Measurements from ENCODE around the gene PSEN2.

PSEN2 gene

GRCh38 chr1:226886122-226886901 is 15.9 kb downstream of the PSEN2 start:
- DNase-seq (ENCODE audit: low read depth), result no peak

- no peak for DNase-seq (ENCODE audit: low read depth)
These were observed 16.6 kb downstream of the PSEN2 start for GRCh38 chr1:226887006-226887405.

GRCh38 chr1:226888021-226888420 is 17.6 kb downstream of the PSEN2 start:
- DNase-seq (ENCODE audit: low read depth), result no peak

DNA sequence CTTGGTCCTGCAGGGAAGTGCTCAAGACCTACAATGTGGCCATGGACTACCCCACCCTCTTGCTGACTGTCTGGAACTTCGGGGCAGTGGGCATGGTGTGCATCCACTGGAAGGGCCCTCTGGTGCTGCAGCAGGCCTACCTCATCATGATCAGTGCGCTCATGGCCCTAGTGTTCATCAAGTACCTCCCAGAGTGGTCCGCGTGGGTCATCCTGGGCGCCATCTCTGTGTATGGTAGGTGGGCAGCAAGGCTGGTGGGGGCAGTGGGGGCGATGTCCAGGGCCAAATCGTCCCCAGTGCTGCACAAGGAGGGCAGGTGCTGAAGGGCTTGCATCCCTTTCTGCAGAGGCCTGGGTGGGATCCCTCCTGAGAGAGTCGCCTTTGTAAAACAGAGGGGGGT is 18.4 kb downstream of the PSEN2 start:
- no peak for DNase-seq (ENCODE audit: low read depth)

- no peak for DNase-seq (ENCODE audit: low read depth)
These were observed 19.4 kb downstream of the PSEN2 start for GRCh38 chr1:226889616-226890330.

DNA sequence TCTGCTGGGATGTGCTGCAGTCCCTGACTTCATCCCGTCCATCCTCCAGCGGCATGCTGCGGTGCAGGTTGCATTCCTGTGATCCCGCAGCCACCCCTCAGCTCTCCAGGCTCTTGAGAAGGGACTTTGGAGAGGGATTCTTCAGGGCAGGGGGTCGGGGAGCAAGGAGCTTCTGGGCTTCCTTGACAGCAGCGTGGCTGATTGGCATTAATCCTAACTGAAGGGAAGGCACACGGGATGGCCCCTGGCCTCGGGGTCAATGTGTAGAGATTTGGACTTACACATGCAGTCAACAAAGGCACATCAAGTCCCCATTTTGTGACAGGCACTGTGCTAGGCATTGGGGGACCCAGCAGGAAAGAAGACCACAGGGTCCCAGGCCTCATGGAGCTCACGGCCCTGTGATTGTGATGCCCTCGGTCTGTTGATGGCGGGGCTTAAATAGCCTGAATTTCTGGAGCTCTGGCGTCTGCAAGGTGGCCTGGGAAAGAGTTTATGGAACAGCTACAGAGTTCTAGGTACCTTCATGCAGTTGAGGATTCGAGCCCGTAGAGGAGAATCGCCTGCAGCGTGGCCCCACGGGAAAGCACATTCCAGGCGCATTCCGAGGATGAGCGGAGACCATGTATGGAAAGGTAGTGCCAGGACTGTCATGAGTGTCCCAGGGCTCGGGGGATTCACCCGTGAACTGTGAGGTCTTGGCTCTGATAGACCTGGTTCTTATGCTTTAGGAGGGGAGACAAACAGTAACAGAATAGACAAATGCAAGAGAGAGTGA is 20.1 kb downstream of the PSEN2 start:
- no peak for DNase-seq (ENCODE audit: low read depth)

DNA sequence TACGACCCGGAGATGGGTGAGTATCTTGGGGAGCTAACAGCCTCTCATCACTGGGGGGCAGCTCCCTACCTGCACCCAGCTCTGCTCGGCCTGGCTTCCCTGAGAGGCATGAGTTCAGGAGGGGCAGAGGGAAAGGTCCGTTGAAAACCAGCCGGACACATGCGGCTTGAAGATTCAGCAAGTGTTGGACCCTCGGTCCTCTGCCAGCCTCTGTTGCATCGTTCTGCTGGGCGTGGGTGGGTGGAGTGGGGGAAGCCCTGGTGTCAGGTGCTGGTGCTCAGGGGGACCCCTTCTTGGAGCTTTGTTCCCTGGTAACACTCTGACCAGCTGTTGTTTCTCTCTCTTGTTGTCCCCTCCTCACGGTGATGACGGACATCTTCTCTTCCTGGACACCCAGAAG is 20.9 kb downstream of the PSEN2 start:
- no peak for DNase-seq (ENCODE audit: low read depth)

GRCh38 chr1:226891846-226892523 is 21.6 kb downstream of the PSEN2 start:
- no peak for DNase-seq (ENCODE audit: low read depth)

GRCh38 chr1:226892524-226892875 is 22.1 kb downstream of the PSEN2 start:
- DNase-seq (ENCODE audit: low read depth), result no peak

DNA sequence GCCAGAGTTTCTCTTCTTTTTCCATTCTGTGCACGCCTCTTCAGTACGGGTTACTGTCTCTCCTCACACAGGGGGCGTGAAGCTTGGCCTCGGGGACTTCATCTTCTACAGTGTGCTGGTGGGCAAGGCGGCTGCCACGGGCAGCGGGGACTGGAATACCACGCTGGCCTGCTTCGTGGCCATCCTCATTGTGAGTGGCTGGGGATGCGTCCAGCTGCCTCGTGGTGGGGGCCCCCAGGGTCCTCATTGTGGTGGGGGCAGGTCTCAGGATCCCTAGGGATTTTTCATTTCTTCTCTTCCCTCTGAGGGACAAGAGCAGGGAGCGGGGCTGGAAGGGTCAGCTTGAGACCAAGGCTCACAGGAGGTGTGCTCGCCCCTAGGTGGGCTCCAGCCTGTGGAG is 23.5 kb downstream of the PSEN2 start:
- DNase-seq (ENCODE audit: low read depth), result no peak

DNA sequence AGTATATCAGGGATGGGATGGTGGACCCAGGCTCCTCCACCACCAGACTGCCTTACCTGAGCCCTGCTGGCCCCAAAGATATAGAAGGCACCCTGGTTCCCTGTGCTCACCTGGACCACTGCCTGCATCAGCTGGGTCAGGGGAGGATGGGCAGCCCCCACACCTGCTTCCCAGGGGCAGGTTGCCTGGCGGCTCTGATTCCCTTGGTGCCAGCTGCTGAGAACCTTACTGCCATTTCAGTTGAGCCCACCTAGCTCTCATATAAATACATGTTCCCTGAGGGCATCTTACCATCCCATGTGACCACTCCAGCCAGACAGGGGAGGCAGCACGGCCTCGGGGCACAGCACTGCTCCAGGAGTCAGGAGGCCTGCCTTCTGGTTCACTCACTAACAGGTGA is 24.4 kb downstream of the PSEN2 start:
- DNase-seq (ENCODE audit: low read depth), result no peak

DNA sequence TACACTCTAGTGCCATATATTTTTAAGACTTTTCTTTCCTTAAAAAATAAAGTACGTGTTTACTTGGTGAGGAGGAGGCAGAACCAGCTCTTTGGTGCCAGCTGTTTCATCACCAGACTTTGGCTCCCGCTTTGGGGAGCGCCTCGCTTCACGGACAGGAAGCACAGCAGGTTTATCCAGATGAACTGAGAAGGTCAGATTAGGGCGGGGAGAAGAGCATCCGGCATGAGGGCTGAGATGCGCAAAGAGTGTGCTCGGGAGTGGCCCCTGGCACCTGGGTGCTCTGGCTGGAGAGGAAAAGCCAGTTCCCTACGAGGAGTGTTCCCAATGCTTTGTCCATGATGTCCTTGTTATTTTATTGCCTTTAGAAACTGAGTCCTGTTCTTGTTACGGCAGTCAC is 25.2 kb downstream of the PSEN2 start:
- no peak for DNase-seq (ENCODE audit: low read depth)

GRCh38 chr1:226898246-226898645 is 27.8 kb downstream of the PSEN2 start:
- DNase-seq (ENCODE audit: low read depth), result no peak

- DNase-seq (ENCODE audit: low read depth), result no peak
These were observed 31.0 kb downstream of the PSEN2 start for GRCh38 chr1:226901421-226901820.

DNA sequence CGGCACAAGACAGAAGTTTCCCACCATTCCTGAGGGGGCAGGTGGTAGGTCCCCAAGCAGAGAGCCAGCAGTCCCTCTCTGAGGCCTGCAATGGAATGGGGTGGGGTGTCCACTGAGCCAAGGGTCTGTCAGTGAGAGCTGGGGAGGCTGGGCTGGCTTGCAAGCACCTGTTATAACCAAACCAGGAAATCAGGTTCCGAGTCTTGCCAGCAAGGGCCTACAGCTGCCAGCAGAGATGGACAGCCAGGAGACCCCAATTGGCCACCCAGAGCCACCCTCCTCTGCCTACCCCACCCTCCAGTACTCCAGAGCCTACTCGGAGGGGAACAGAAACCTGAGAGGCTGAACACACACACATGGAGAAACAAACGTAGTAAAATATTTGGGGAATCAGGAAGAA is 32.2 kb downstream of the PSEN2 start:
- DNase-seq (ENCODE audit: low read depth), result no peak

DNA sequence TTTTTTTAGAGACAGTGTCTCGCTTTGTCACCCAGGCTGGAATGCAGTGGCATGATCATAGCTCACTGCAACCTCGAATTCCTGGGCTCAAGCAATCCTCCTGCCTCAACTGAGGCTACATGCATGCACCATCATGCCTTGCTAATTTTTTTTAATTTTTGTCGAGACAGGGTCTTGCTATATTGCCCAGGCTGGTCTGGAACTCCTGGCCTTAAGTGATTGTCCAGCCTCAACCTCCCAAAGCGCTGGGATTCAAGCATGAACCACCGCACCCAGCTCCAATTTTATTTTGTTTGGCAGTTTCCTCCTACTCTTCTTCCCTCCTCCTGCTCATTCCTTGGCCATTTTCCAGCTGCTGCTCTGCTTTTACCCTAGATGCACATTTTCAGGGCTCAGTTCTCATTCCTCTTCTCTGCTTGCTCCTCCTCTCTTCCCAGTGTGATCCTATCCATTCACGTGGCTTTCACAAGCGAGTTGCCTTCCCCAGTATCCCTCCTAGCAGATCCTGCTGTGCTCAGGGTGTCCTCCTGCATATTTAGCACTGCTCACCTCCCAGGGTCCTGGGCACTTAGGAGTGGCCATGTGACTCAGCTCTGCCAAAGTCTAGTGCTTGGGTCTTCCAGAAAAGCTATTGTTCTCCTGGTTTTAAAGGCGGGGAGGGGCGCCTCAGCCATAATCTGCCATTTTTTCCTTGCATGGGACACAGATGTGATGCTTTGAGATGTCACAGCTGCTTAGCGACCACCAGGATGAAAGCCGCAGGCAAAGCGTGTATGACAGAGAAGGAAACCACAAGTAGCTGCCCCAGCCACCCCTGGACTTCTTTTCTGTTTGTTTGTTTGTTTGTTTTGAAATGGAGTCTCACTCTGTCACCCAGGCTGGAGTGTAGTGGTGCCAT is 33.7 kb downstream of the PSEN2 start:
- no peak for DNase-seq (ENCODE audit: low read depth)

GRCh38 chr1:226904772-226905171 is 34.4 kb downstream of the PSEN2 start:
- no peak for DNase-seq (ENCODE audit: low read depth)

- no peak for DNase-seq (ENCODE audit: low read depth)
These were observed 38.0 kb downstream of the PSEN2 start for GRCh38 chr1:226908419-226908818.

DNA sequence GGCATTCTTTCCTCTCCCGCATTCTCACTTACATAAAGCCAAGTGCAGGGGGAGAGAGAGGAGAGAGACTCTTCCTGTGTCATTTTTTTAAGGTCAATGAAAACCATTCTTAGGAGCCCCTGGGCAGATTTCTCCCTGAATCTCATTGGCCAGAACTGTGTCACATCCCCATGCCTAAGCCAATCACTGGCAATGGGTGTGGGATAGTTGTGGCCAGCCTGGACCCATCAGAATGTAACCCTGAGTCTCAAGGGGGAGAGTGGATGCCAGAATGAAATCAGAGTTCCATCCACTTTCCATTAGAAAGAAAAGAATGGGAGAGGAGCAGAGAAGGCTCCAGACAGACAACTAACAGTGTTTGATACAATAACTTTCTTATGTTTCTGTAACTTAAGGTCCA is 38.5 kb downstream of the PSEN2 start:
- DNase-seq (ENCODE audit: low read depth), result no peak

GRCh38 chr1:226912587-226913176 is 42.3 kb downstream of the PSEN2 start:
- DNase-seq (ENCODE audit: low read depth), result no peak

DNA sequence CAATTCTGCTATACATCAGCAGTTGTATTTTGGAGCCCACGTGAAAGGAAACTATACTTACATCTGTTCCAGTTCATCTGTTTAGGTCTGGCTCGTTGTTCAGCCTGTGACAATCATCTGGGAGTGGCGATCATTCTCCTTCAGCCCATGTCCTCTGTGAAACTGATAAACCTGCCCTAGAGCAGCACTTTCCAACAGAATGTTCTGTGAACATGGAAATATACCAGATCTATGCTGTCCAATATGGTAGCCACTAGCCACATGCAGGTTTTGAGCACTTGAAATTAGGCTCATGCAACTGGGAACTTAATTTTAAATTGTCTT is 45.2 kb downstream of the PSEN2 start:
- no peak for DNase-seq (ENCODE audit: low read depth)

Data from activated T-helper 1 cell treated with Interleukin-2 at 50 U/mL for 16 hours (primary cell).